Fibroblast of the conjunctiva (primary cell): ENCODE measurements around the gene PARD6G.
A peak's percentile ranks its signal among the peaks of the same experiment; 100 is the strongest.

Experiments used
- DNase-seq: peaks from one replicate; pipeline ENCODE4 v3.0.0-alpha.2; 2010; ENCODE audit warnings: low read depth

PARD6G gene

DNA sequence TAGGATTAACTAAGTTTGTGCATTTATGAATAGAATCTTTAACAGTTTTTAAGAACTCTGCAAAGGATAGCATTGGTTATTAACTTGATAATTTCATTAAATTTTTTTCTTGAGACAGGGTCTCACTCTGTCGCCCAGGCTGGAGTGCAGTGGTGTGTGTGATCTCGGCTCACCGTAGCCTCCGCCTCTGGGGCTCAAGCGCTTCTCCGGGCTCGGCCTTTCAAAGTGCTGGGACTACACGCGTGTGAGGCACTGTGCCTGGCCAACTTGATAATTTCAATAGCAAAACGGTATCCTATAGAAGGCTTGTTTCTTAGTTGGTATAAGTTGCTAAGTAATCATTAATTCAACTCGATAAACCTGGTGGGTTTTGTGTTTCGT, 100.3 kb downstream of the PARD6G start:
- DNase-seq: no peak

DNA sequence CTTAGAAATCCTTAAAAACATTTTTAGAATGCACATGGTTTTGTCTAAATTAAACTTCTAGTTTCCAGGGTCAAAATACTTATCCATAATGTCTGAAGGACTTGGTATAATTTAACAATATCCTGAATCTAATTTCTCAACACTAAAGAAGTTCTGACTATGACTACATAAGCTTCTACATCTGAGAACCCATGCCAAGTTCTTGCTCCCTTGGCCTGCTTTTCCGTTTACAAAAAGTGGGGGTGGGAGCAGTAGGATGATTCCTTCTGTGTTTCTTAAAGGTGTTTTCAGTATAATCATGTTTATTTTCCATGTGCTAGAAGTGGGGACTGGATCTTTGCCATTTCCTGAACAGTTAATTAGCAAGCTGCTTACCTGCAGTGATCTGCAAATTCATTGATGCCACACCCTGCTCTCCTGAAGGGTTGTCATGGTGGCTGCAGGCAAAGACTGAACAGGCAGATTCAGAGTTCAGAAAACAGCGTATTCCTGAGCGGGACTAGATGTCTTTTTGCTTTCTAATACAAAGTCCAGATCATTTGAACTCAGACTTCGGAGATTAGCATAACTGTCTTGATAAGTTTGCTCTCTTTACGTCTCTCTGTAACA, 102.0 kb downstream of the PARD6G start:
- no peak for DNase-seq

DNA sequence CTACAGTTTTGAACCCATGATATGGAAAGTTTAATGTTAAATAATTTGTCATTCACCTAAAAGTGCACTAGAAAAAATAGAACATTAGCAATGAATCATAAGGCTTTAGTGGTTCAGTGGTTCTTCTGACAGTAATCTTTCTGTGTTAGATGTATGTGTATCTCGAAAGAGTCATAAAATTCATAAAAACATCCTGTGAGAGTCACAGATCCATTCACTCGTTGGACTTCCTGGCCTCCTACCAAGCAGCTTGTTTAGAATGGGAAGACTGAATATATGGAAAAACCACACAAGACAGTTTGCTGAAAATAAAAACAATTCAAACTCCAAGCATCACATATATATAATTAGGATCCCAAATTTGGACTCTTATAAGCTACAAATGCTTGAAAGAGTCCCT, 103.4 kb downstream of the PARD6G start:
- DNase-seq: no peak

DNA sequence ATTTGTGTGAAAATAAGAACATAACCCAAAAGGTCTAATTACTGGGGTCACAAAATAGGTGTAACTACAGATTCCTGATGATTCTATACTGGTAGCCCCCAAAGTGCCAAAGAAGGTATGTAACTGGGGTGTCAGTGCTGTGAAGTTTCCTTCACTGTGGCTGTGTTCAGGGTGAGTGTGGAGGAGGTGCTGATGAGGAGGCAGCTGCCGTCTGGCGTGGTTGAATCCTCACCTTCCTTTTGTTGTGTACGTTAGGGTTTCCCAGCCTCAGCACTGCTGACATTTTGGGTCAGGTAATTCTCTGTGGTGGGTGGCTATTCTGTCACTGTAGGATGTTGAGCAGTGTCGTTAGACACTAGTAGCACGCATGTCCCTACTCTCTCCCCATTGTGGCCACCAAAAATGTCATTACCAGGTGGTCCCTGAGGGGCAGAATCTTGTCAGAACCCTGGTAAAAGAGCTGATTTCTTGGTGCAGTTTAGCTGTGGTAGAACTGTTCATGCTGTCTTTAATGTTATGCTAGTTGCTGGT, 106.8 kb downstream of the PARD6G start:
- DNase-seq: no peak

DNA sequence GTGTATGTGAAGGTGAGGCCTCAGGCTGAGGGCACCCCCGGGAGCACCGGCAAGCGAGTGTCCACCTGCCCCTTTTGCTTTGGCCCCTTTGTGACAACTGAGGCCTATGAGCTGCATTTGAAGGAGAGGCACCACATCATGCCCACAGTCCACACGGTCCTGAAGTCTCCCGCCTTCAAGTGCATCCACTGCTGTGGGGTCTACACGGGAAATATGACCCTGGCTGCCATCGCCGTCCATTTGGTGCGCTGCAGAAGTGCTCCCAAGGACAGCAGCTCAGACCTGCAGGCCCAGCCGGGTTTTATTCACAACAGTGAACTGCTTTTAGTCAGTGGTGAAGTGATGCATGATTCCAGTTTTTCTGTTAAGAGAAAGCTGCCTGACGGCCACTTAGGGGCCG, 109.3 kb downstream of the PARD6G start:
- DNase-seq: no peak

DNA sequence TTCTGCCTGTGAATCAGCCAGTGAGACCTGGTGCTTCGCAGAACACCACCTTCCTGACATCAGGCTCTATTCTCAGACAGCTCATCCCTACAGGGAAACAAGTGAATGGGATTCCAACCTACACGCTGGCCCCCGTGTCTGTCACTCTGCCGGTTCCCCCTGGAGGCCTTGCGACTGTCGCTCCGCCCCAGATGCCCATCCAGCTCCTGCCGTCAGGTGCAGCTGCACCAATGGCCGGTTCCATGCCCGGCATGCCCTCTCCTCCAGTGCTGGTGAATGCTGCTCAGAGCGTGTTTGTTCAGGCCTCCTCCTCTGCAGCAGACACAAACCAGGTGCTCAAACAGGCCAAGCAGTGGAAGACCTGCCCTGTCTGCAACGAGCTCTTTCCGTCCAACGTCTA, 110.2 kb downstream of the PARD6G start:
- DNase-seq: no peak

DNA sequence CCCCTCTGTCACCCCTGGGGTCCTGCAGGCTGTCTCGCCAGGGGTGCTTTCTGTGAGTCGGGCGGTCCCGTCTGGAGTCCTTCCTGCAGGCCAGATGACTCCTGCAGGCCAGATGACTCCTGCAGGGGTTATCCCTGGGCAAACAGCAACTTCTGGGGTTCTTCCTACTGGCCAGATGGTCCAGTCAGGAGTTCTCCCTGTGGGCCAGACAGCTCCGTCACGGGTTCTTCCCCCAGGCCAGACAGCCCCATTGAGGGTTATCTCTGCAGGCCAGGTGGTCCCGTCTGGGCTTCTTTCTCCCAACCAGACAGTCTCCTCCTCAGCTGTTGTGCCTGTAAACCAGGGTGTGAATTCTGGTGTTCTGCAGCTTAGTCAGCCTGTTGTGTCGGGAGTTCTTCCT, 110.6 kb downstream of the PARD6G start:
- DNase-seq: no peak

DNA sequence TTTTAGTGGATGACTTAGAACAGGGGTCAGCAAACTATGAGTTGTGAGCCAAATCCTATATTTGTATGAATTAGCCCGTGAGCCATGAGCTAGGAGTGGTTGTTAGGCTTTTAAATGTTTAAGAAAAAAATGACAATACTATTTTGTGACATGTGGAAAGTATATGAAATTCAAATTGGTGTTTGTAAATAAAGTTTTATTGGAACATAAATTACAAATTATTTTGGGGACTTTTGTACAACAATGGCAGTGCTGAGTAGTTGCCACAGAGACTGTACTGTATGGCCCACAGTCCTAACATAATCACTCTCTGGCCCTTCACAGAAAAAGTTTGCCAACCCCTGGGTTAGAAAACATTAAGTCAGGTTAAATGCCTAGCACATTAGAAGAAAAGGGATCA, 112.2 kb downstream of the PARD6G start:
- DNase-seq: no peak

DNA sequence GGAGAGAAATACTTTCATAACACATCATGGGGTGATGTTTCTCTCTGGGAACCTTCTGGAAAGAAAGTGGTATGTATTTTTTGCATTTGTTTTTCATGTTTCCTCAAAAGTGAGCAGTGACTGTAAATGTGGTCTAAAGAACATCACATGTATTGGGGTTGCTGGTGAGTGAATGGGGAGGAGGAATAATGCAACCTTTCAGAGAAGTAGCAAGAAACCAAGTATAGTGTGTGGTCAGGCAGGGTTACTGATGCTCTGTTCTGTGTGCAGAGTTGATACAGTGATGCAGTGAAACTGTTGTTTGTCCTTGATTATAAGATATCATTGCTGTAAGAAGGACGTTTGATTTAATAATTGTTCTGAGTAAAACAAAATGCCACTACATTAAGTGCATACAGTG, 114.2 kb downstream of the PARD6G start:
- DNase-seq: no peak

DNA sequence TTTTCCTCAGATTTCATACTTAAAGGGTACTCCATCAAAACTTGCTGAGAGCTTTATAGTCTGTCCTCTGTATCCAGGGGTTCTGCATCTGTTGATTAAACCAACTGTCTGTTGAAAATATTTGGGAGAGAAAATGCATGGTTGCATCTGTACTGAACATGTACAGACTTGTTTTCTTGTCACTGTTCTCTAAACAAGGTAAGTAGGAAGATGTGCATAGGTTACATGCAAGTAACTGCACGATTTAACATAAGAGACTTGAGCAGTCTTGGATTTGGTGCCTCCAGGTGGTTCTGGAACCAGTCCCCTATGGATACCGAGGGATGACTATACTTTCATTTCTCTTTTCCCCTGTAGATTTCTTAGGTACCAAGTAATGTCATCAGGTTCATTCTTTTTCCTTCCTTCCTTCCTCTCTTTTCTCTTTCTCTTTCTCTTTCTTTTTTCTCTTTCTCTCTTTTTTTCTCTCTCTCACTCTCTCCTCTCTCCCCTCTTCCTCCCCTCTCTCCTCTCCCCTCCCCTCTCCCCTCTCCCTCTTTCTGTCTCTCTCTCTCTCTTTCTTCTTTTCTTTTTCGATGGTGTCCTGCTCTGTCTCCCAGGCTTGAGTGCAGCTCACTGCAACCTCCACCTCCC, 115.0 kb downstream of the PARD6G start:
- DNase-seq: no peak

DNA sequence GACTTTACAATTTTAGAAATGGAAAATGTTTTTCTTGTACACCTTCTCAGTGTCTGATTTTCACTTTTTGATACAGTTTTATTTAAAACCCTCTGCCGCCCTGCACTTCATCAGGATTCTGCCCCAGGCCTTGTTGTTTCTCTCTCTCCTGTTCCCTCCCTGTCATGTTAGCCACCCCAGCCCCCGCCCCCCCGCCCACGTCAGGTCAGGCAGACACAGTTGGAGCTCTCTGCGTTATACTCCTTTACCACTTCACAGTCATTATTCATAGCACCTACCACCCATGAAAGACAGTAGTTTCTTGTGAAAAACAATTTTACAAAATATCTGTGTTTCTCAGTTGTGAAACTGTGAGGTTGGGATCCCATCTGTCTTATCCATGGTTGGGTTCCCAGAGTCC, 116.8 kb downstream of the PARD6G start:
- no peak for DNase-seq

DNA sequence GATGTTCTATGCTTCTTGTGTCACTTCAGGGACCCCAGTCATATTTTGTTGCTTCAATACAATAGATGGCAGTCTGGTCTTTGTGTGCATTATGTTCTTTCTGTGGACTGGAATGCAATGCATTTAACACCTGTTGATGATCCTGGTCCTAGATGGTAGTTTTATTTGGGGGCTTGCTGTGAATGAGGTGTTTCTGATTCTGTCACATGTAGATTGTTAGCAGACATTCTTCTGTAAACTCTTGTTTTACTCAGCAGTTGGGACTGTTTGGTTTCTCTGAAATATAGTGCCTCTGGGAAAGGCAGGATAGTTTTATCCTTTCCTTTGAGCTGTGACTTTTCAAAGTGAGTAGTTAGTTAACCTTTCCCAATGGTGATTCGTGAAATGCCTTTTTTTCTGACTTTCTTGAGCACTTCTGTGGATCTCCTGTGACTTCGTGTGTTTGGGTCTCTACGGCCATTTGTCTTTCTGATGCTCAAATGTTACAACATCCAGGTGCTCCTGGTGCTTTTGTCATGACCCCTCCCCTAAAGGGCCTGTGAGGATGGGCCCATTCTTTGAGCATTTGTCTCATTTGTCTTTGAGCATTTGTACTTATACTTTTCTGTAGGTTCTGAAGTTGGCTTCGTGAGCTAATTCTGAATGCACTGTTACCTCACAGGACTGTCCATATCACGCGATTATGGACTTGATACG, 117.5 kb downstream of the PARD6G start:
- no peak for DNase-seq

DNA sequence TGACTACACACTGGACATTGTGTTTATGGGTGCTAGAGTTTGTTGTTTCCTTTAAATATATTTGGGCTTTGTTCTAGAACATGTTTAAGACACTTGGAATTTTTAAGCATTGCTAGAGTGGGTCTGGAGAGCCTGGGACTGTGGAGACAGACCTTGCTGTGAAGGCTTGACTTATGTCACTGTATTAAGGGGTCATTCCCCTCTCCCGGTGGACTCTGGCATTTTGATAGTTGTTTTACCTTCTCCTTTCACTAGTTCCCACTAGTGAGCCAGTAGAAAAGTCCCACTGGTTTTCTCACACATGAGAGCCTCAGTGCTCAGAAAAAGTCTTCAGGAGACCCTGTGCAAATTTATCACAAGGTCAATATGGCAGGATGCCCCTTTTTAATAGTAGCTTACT, 119.7 kb downstream of the PARD6G start:
- DNase-seq: no peak

DNA sequence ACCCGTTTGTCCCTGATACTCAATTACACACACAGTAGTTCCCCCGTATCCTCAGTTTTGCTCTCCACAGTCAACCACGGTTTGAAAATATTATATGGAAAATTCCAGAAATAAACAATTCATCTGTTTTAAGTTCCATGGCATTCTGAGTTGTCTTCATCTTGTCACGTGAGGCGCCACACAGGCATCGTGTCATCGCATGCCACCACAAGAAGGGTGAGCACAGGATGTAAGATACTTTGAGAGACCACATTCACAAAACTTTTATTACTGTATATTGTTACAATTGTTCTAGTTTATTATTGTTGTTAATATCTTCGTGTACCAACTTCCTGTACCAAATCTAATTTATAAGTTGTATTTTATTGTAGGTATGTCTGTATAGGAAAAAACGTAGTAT, 120.5 kb downstream of the PARD6G start:
- DNase-seq: no peak

DNA sequence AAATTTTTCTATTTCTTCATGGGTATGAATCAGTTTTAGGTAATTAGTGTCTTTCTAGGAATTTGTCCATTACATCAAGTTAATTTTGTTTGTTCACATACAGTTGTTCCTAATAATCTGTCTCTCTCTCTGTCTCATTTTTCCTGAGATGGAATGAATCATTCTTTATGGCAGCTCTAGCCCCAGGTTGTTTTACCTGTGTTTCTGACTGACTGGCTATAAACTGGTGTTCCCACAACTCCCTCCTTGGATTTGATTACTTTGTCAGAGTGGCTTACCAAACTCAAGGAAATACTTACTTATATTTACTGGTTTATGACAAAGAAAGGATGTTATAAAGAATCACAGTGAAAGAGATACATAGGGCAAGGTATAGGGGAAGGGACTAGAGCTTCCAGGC, 123.2 kb downstream of the PARD6G start:
- DNase-seq: no peak

DNA sequence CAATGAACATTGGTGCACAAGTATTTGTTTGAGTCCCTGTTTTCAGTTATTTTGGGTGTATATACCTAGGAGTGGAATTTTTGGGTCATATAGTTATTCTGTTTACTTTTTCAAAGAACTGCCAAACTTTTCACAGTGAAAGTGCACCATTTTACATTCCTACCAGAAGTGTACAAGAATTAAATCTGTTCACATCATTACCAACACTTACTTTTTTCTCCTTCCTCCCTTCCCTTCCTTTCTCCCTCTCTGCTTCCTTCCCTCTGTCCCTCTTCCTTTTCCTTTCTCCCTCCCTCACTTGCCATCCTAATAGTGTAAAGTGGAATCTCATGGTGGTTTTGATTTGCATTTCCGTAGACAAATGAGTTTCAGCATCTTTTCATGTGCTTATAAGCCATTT, 126.4 kb downstream of the PARD6G start:
- DNase-seq: no peak

DNA sequence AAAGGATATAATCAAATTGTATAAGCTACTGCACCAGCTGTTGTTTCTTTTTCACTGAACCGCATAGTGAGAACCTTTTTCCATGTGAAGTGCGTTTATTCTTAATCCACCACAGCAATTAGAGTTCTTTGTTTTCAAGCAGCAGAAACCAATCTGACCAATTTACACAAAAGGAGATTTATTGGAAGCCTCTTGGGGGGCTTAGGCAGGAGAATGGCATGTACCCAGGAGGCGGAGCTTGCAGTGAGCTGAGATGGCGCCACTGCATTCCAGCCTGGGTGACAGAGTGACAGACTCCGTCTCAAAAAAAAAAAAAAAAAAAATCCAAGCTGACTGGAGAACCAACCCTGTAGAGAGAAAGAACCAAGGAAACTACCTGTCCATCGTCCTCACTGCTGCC, 128.2 kb downstream of the PARD6G start:
- DNase-seq: no peak

DNA sequence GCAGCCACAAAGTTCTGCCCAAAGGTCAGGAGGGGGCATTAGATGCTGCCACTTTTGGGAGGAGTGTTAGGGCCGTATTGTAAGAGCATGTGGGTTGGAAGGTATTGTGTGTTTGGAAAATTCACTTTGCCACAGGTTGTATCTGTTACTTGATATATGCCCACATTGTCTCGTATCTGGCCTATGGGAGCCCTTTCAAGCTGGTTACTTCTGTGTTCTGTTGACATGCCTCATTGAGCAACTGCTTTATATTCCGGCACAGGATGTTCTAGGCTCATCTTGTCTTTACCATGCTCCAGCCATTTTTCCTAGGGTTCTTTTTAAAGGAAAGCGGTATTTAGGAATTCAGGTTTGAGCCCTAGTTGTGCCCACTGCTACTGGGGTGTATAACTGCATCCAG, 132.3 kb downstream of the PARD6G start:
- DNase-seq: no peak

DNA sequence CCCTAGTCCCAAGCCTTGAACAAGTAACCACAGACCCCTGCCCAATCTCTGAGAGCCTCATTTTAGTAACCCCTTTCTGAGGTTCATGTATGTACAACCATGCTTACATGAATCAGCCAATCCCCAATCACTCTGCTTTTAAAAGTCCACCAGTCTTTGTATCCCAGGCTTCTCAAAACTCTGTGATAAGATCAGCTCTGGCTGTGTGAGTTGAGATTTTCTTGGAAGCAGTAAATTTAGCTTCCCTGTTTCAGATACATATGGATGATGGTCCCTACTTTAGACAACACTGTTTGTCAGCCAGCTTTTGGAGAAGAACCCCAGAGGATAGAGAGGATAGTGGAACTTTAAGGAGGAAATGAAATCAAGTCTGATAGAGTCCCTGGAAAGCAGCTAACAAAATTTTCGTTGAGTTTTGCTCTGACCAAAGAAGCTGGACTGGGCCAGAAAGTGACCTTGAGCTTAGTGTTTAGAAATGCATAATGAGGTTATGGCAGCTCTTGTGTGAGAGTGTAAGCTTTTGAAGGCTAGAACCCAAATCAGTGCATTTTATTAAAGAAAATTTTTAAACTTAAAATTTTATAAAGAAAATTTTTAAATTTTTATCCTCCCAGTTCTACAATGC, 134.6 kb downstream of the PARD6G start:
- DNase-seq: no peak

DNA sequence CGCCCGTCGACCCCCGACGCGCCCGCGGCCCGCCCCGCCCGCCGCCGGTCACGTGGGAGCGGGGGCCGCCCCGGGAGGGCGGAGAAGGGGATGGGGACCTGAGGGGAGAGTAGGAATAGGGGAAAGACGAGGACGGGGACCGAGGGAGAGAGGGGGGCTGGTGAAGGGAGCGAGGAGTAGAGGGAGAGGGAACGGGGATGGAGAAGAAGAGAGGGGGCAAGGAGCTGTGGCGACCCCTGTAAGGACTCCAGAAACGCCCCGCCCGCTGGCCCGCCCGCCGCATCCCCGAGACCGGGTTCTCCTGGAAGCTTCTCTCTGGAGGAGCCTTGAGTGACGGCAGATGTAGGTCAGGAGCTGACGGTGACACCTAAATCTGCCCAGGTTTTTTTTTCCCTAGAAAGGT, 137.6 kb downstream of the PARD6G start:
- DNase-seq: no peak

DNA sequence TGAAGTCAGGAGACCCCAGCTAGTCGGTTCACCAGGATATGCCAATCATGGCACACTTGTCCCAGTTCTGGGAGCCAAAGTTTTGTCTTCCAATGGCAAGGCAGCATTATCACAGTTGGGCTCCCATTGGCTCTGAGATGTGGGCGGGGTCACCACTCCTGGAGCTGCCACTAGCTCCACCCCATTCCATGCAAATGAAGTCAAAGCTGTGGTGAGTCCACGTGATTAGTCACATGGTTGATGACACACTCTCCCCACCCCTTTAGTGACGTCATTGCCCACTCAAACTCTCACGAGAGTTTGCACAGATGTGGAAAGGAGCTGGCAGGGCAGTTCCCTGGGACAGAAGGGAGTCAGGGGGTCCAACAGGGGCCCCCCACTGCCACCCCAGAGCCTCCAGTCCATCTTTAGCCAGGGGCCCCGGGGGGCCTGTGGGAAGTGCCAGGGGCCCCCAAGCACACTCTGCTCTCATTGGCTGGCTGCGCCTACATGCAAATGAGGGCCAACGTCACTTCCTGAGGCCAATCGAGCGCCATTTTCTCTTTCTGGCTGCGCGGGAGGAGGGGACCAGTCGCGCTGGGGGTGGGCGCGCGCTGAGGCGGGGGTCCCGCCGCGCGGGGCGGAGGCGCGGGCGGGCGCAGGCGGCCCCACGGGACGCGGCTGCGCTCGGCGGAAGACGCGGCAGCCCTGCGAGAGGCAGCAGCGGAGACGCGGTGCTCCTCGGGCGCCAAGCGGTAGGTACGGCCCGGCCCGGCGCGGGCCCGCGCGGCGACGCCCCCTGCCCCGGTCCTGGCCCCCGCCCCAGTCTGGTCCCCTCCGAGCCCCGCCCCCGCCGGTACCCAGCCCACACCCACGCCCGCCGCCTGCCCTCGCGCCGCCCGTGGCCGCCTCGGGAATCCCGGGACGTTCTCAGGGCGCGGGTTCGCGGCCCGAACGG, 138.3 kb downstream of the PARD6G start, which contains the start of gene ADNP2:
Gene ADNP2 (plus strand): TSS at position 524 of the 937 bp plus-strand sequence. CDS start 8,281 bp downstream, outside the sequence.
- DNase-seq: peak; percentile 93

DNA sequence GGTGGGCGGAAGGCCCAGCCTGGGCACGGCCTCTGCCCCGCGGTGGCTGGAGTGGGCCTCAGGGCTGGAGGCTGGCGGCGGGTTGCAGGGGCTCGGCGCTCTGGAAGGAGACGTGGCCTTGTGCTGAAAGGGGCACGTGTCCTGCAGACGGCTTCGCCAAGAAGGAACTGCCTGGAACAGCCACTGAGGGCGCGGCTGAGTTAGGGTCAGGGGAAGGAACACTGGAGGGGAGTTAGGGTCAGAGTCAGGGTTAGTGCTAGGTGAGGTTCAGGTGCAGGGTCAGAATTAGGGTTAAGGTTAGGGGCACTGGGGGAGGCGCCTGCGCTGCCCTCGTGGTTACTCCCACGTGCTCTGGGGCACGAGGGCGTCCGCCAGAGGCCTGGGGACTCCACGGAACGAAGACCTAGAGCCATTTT, 139.2 kb downstream of the PARD6G start:
- no peak for DNase-seq
